Islet precursor cell (in vitro differentiated cells): ENCODE results near the gene ZNF791.
"Not testable (repeated sequence)": the region's sequence is repeated elsewhere in the genome, so short reads cannot be mapped to it uniquely, and the experiment has no call there.

Source experiments
- DNase-seq: peaks from one replicate; pipeline ENCODE4 v3.0.0-alpha.2; 2018

The ZNF791 gene

DNA sequence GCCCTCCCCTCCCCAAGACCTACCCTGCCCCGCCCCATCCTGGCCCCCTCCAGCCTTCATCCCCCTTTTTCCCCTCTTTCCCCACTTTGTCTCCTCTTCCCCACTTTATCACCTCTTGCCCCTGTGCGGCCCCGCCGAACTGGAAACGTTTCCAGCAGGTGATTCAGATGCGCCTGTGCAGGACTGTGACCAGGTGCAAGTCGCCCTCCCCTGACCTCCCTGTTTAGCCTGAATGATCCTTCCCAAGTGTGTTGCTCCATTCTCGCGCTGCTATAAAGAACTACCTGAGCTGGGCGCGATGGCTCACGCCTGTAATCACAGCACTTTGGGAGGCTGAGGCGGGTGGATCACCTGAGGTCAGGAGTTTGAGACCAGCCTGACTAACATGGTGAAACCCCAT lies 25.9 kb downstream of the ZNF791 start:
- no peak for DNase-seq

DNA sequence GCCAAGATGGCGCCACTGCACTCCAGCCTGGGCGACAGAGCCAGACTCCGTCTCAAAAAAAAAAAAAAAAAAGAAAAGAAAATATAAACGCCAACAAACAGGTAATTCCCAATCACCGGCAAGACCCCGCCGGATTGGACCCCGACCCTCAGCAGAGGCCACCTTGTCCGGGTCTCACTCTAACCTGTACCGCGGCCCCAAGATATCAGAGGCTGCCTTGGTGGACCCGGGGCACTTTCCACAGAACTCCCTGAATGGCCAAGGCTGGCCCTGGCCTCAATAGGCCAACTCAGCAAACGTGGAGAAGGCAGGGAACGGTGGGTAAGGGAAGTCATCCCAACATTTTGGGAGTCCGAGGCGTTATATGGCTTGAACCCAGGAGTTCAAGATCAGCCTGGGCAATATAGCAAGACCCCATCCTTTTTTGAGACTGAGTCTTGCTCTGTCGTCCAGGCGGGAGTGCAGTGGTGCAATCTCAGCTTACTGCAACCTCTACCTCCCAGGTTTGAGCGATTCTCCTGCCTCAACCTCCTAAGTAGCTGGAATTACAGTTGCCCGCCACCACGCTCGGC lies 28.0 kb downstream of the ZNF791 start:
- DNase-seq: no peak

DNA sequence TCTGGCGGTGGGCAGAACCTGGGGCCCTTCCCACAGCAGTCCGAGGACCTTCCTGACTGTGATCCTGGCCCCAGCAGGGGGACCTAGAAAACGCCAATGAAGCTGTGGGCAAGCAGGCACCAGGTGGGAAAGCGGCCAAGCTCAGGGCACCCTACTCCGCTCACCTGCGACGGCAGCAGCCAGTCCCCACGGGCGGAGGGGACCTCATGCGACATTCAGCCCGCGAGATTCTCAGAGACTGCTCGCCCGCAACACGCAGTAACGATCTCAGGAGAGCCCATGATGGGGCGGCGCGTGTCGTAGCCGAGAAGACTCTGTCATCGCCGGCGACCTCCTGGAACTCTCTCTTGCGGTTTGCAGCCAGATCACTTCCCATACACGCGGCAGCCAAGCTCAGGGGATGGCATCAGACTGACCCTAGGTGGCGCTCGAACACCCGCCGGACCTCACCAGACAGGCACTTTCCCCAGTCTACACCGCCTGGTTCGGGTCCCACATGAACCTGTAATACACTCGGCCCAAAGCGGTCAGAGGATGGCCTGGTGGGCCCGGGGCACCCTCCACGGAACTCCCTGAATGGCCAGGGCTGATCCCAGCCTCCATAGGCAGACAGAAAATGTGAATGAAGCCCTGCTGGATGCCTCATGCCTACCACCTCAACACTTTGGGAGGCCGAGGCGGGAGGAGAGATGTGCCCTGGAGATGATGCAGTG lies 29.3 kb downstream of the ZNF791 start:
- peak; percentile 93 for DNase-seq

DNA sequence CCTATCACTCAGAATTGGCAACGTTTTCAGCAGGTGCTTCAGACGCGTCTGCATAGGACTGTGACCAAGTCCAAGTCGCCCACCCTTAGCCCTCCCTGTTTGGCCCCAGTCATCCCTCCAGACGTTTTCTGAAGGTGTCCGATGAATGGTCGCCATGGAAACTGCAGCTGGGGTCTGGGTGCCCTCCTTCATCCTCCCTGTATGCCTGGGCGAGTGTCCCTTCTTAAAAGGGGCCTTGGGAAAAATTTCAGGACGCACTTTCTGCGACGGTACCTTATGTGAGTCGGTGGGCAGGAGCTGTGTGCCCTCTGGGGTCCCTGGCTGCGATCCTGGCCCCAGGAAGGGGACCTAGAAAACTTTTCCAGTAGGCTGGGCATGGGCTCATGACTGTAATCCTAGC lies 30.7 kb downstream of the ZNF791 start:
- no peak for DNase-seq

DNA sequence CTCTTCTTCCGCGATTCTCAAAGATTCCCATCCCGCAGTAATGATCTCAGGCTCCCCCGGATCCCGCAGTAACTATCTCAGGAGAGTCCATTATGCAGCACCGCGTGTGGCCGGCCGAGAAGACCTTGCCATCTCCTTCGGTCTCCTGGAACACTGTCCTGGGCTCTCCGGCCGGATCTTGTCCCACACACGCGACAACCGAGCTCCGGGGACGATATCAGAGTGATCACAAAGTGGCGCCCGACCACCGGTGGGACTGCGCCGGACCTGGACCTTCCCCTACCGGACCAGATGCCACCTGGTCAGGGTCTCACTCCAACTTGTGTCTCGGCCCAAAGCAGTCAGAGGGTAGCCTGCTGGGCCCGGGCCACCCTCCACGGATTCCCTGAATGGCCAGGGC lies 31.8 kb downstream of the ZNF791 start:
- DNase-seq: no peak

DNA sequence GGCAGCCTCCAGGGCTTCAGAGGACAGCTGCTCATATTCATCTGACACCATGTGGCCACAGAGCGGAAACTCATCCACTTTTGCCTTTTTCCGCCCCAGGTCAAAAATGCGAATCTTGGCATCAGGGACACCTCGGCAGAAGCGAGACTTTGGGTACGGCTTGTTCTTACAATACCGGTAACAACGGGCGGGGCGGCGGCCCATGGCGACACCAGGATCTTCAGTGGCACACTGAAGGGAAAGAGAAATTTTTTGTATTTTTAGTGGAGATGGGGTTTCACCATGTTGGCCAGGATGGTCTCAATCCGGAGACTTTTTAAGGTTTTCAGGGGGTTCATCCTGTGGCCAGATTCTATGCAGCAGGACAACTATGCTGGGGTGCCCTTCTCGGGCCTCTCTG lies 33.0 kb downstream of the ZNF791 start:
- not testable (repeated sequence) for DNase-seq

DNA sequence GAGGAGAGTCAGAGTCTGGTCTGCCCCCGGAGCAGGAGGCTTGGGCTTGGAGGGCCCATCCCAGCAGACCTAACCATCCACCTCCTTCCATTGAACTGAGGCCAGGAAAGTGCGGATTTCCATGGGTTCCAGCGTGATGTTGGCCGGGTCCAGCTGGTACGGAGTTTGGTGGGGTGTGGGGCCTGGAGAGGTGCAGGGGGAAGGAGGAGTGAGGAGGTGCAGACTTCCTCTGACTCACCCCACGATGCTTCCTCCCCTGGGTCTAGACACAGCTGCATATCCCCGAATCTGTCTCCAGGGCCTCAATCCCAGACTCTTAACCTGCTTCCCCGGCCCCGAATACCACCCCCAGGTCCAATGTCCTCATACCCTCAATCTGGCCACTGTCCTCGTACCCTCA lies 35.8 kb downstream of the ZNF791 start:
- no peak for DNase-seq

DNA sequence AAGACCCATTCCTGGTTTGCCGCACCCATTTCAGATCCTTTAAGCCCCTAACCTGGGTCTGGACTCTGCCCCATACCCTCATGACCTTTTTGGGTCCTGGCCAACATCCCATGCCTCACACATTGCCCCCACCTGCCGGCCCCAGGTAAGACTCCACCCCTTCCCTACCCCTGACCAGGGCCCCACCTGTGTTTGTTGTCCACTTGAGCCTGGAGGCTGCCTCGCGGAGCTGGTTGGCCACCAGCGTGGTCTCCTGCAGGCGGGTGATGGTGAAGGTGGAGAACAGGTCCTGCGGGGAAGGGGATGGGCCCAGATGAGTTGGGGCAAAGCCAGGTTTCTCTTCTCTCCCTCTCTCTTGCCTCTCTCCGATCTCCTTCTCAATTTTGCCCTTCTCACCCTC lies 36.3 kb downstream of the ZNF791 start:
- DNase-seq: no peak

DNA sequence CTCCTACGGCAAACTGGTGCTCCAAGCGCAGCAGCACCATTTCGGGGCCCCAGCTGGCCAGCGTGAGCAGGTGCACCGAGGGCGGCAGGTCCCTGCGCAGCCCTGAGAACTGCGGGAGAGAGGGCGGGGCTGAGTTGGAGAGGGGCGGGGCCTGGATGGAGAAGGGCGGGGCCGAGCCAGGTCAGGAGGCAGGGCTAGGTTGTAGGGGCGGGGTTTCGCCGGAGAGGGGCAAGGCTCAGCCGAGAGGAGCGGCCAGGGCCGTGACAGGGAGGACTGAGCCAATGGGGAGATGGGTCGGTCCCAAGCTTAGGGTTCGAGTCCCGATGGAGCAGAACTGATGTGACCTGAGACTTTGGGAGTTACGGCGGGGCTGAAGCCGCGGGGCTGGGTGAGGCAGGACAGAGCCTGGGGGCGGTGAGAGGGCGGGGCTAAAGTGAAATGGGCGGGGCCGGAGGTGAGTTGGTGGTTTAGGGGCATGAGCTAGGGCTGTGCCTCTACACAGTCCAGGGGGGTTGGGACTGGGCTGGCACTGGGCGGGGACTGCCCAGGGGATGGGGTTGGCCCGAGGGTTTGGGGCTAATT lies 36.9 kb downstream of the ZNF791 start:
- DNase-seq: no peak

DNA sequence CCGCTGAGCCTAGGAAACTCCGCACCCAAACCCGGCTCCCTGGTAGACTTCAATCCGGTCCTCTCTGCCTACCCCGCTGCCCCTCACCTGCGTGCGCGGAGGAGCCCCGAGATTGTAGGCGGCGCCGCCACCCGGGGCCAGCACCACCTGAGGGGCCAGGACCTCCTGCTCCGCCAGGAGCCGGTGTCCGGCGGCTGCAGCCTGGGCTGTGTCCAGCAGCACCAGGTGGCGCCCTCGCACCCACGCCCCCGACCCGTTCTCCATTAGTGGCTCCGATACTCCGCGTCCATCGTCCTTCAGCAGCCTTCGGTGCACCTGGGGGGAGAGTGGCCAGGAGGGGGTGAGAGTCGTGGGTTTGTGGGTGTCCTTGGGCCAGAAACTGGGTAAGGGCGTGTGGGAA lies 37.4 kb downstream of the ZNF791 start:
- no peak for DNase-seq

DNA sequence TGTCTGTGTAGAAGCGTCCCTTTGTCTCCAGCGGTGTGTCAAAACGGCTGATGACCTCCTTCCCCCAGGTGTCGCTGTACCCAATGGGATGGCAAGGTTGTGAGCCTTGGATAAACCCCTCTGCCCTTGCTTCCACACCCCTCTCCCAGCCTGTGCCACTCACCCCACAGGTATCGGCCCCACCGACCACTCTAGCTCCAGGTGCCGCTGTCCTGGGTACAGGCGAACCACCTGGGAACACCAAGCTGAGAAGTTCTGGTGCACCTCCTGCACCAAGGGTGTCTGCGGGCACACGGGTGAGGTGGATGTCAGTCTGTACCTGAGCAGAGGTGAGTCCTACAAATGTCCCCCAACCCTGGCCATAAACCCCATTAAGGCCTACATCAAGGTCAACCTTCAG lies 39.2 kb downstream of the ZNF791 start:
- DNase-seq: no peak

DNA sequence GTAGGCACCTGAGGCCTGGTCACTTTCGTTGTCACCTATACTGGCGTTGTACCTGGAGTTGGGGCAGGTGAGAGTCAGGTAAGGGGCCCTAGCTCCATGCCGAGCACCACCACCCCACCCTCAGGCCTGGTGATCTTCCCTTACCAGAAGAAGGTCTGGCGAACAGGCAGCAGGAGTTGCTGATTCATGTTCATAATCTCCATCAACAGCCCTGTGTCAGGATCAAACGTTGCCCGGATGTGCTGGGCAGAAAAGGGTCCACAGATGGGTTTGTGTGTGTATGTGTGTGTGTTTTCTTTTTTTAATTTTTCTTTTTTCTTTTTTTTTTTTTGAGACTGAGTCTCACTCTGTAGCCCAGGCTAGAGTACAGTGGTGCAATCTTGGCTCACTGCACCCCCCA lies 41.5 kb downstream of the ZNF791 start:
- DNase-seq: no peak

DNA sequence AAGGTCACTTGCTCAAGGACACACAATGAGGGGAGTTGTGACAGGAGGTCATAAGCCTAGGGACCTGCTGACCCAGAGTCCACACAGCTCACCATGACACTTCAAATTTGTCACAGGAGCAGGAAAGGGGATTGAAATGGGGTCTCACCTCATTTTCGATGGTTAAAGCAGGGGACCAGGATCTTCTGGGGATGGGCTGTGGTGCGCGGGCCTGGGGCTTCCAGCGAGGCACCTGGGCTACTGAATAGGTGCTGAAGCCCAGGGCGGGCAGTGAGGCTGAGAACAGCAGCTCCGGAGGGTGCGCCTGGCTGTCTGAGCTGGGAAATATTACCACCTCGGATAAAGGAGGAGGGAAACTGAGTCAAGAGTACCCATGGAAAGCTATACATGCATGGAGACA lies 44.8 kb downstream of the ZNF791 start:
- DNase-seq: no peak

DNA sequence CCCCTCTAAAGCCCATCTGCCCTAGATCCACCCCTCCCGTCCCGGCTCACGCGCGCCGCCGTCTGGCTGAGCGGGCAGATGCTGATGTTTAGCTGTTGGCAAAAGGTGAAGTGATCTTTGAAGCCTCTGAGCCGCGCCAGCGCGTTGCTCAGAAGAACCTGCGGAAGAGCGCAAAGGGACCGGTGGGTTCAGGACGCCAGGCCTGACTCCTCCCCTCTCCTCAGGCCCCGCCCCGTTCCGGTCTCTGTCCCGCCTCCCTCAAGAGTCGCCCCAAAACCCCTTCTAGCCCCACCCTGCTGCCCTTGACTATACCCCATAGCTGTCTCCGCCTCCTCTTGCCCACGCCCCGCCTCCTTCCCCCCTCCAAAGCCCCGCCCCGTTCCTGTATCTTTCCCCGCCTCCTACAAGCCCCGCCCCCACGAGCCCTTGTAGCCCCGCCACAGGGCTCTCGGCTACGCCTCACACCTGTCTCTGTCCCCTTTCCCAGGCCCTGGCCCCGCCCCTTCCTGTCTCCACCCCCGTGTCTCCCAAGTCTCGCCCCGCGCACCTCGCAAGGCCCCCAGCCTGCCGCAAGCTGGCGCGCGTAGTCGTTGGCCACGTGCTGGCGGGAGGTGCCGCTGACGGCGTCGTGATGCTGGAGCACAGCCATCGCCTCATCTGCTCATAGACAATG lies 46.3 kb downstream of the ZNF791 start:
- DNase-seq: no peak

DNA sequence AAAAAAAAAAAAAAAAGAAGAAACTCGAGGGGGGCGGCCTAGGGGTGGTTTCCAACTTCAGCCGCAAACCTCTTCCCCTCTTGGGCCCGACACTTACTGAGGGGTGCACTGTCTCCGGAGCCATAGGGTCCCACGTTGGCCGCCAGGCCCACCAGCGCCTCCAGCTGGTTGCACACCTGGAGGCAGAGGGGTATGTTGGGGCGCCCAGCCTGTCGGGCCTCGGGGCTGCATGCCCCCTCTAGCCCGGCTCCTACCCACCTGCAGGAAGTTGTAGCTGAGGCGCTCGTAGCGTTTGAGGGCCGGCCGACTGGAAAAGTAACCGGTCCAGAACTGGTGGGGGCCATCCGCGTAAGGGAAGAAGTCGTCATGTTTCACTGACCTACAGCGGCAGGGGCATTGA lies 47.2 kb downstream of the ZNF791 start:
- no peak for DNase-seq

DNA sequence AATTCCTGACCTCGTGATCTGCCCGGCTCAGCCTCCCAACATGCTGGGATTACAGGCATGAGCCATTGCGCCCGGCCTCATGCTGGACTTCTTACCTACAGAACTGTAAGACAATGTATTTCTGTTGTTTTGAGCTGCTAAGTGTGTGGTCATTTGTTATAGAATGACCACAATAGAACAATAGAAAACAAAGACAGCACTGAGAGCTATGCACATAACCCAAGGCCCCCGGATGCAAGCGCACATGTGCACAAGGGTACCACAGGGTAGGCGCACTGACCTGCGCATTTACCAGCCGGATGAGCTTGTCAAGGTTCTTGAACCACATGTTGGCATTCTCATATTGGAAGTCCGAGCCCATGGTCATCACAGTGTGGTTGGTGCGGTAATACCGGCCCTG lies 50.3 kb downstream of the ZNF791 start:
- no peak for DNase-seq

DNA sequence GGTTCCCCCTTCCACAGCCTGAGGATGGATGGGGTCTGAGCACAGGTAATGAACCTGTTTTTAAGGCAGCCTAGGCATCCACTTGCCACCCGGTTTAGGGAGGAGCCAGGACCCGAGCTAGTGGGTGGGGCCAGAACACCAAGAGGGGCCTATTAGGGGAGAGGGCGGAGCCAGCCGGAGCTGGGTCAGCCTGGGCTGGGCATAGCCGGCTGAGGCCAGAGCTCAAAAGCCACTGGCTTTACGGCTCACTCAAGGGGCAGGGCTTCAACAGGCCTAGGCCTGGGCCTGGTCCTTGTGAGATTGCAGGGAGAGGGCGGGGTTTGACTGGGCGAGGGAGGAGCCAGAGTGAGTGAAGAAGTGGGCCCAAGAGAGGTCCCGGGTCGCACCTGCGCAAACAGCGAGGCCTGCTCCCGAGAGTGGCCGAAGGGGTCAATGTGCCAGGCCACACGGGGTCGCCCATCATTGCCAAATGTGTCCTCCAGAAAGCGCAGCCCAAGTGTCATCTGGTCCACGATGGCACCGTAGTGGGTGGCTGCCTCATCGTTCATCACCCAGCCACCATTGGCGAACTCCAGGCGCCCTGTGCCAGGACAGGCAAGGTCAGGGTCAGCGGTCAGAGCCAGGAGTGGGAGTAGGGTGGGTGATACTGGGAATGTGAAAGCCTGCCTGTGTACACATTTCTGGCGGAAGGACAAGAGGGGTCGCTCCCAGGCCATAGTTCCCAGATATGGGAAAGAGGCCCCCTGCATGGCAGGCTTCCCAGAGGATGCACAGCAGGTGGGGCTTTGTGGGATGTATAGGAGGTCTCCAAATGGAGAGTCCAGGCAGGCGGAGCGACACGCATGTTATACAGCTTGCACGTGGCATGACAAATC lies 53.9 kb downstream of the ZNF791 start:
- peak; percentile 76 for DNase-seq

DNA sequence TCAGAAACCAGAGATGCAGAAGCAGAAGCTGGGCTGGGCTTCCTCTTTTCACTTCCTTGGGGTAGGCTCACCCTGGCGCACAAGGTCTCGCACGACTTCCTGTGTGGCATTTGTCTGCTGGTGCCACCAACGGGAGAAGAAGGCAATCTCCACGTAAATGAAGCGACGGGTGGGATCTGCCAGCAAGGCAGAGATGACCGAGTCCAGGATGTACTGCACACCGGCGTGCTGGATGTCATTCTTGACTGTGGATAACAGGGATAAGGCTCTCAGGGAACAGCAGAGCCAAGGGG lies 54.5 kb downstream of the ZNF791 start:
- no peak for DNase-seq

DNA sequence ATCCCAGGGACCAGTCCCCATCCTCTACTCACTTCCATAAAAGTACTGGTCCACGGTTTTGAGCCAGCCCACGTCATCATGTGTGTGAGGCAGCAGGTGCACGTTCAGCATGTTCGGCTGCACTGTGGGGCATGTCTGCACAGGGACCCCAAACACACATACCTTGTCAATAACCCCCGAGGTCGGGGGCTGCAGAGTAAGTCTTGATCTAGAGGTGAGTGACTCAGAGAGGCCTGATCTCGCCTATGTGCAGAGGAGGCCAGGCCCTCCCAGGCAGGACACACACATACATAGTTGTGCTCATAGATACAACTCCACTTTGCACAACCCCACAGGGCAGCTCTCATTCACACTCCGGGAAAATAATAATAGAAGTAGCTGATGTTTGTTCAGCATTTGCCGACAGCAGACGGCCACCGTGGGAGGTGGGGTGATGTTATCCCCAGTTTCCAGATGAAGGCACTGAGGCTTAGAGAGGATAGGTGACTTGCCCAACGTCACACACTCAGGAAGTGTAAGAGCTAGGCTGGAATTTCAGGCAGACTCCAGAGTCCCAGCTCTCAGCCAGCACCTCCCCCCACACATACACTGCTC lies 55.0 kb downstream of the ZNF791 start:
- peak; percentile 52 for DNase-seq

DNA sequence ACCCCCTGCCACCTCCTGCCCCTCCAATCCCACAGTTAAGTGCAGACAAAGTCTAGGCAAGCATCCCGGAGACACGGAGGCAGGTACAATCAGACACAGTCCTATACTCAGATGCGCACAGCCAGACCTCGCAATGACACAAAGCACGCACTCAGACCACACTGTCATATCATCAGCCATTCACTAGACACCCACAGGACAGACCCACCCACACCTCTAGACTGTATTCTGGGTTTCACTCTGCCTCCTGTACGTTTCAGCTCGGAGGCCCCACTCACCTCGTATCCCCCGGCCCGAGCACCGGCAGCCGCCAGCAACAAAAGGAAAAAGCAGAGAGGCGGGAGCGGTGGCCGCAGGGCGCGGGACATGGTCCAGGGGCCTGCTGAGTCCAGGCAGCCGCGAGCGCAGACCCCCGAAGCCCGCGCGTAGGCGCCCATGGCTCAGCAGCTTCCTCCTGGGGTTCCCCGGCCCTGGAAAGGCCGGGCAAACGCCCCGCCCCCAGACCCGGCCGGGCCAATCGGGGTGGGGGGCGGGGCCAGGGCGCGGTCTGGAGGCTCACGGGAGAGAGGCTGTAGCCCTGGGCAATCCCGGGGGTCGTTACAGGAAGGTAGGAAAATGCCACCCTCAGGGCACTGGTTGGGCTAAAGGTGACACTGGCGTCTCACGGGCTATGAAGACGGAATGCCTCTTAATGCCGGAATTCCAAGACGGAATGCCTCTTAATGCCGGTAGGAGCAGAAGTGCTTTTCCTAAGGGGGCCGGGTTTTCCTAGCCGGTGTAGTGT lies 55.7 kb downstream of the ZNF791 start, which contains the start of the genes MAN2B1 and WDR83:
TSS of gene MAN2B1 (minus strand) at position 478 of the 784 bp plus-strand sequence. CDS start at position 437, 41 bp downstream.
TSS of gene WDR83 (plus strand) at position 543 of the 784 bp plus-strand sequence. CDS start 2,984 bp downstream, outside the sequence.
- peak; percentile 90 for DNase-seq

DNA sequence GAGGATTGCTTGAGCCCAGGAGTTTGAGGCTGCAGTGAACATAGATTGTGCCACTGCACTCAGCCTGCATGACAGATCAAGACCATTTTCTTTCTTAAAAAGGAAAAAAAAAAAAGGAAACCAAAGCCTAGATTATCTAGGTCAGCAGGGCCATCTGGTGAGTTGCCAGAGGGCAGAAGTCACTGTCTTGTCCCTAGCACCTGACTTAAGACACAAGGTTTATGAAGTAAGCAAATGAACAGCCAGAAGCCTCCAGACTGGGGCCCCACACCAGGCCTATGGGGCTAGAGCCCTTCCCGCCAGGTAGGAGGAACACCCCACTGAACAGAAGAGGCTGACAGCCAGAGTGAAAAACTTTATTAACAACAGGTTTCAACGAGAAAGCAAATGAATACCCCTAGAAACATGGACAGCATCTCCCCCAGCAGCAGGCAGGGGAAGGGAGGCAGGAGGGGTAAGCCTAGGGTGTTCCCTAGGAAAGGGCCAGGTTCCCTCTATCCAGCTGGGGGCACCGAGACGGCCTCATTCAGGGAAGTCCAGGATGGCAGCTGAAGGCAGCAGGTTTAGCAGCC lies 57.1 kb downstream of the ZNF791 start:
- no peak for DNase-seq
